Amniotic epithelial cell (primary cell): Measurements from ENCODE around the gene NTN3.
"Not testable (repeated sequence)": the region's sequence is repeated elsewhere in the genome, so short reads cannot be mapped to it uniquely, and the experiment has no call there.

Experiments
- DNase-seq: peaks from one replicate; pipeline ENCODE4 v3.0.0-alpha.2; 2010; ENCODE audit warnings: low read depth

Gene NTN3

DNA sequence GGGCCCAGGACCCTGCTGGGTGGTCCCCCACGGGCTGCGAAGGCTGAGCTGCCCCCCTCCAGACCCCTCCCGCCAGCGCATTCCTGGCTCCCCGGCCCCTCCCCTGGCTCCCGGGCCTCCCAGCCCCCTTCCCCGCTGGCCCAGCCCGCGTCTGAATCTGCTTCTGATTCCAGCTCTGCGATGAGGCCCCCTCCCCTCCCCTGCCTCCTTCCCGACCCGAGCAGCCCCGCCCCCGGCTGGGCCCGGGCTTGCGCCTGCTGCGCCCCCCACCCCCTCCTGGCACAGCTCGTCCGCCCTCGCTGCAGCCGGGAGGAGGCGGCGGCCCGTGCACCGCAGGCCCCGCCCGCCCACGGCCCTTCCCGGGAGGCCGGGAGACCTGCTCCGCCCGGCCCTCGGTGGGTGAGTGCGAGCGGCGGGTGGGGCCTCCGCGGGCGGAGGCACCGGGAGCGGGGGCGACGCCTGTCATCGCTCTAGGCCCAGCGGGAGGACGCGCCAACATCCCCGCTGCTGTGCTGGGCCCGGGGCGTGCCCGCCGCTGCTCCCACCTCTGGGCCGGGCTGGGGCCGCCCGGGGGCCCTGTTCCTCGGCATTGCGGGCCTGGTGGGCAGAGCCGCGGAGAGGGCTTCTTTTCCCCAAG, at the start of gene NTN3:
NTN3 (plus strand) TSS at position 282 of the 637 bp plus-strand sequence. CDS start 405 bp downstream, outside the sequence.
- no peak for DNase-seq

GRCh38 chr16:2422123-2422867, 48.8 kb upstream of the NTN3 start:
- DNase-seq: no peak

DNA sequence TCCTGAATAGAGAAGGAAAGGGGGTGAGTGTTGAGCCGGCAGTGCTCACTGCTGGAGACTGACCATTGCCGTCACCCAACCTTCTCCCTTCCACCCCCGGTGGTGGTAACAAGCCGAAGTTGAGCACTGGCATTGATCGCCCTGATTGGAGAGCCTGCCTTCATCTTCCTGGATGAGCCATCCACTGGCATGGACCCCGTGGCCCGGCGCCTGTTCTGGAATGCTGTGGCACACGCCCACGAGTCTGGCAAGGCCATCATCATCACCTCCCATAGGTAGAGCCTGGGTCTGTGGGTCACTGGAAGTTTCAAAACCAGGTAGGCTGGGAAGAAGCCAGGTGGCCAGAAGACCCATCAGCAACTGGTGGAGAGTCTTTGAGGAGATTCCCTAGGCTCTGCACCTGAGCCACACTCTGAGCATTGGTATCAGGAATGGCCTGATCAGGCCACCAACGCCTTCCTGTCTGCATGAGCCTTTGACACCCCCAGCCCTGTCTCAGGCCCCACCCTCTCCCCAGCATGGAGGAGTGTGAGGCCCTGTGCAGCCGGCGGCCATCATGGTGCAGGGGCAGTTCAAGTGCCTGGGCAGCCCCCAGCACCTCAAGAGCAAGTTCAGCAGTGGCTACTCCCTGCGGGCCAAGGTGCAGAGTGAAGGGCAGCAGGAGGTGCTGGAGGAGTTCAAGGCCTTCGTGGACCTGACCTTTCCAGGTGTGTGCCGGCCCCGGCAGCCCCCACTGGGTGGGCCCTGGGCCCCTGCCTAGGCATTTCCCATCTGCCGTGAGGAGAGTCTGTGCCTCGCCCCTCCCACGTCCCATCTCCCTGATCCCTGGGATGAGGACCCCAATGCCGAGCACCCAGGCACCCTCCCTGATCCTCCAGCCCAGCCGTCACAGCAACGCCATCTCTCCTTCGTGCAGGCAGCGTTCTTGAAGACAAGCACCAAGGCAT, 46.8 kb upstream of the NTN3 start:
- no peak for DNase-seq

- DNase-seq: no peak
These were observed 46.0 kb upstream of the NTN3 start for GRCh38 chr16:2425008-2425518.

DNA sequence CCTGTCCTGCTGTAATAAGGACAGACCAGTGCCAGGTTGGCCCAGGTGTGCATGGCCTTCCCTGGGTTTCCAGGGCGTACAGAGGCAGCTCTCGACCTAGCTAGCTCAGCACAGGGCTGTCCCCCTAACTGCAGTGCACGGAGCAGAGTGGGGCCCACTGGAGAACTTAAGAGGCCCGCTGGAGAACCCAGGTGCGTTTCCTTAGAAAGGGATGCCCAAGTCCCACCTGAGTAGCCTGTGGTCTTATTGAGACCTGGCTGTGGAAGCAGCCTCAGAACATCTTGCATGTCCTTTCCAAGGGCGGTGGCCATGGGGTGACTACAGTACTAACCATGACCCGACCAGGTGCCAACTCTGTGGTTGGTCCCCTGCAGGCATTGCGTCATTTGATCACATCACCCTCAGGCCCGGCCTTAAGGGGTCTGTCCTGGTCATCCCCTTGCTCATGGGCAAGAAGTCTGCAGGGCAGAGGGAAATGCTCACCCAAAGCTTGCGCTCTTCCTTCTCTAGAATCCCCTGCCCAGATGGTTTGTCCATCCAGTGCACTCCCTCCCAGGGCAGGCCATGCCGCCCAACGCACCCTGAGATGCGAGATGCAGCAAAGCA, 45.2 kb upstream of the NTN3 start:
- no peak for DNase-seq

- no peak for DNase-seq
These were observed 44.1 kb upstream of the NTN3 start for GRCh38 chr16:2426941-2427361.

DNA sequence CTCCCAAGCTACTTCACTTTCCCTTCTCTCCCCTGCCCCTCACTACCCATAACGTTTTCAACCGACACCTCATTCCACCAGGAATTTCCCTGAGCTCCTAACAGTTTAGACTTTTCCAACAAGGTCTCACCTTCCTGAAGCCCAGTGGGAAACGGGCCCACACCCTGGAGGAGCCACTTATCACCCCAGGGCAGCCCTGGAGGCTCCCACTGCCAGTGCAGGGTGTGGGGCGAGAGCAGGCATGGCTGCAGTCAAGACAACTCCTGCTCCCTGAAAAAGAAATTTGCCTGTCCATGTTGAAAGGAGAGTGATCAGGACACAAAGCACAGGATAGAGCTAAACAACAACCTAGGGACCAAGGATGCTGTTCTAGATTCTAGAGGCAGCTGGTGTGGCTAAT, 43.6 kb upstream of the NTN3 start:
- DNase-seq: no peak

DNA sequence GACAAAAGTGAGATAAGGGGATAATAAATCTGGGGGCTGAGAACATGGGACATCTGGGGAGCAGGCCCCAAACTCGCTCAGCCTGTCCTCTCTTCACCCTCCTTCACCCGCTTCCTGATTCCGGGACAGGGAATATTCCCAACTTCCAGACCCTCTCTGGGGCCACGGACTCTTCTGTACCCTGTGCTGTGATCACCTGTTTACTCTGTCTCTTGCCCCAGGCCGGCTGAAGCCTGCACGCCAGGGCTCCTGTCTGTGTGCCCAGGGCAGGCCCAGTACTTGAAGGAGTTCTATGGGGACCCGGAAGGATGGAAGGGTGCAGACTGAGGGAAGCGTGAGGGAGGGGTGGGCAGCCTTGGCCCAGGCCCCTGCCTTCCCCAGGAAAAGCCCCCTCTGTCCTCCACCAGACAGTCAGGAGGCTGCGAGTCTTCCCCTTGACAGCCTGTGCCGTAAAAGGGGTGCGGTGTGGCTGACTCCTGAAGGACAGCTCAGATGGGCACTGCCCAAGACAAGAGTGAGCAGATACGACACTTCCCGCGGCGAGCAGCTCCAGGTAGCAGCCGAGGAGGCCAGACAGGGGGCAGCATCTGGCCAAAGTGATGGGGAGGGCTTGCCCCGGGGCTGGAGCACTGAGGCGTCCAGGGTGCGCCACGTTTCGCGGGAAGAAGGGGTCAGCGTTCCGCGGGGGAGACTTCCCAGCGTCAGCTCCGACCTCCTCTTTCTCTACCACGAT, 42.9 kb upstream of the NTN3 start:
- peak; percentile 27 for DNase-seq

- no peak for DNase-seq
These were observed 42.4 kb upstream of the NTN3 start for GRCh38 chr16:2428784-2429033.

GRCh38 chr16:2429034-2429770, 41.9 kb upstream of the NTN3 start, which contains the start of gene CCNF:
TSS of gene CCNF (plus strand) at chr16:2429447. CDS start at chr16:2429482, 35 bp downstream.
- DNase-seq: peak; percentile 88

DNA sequence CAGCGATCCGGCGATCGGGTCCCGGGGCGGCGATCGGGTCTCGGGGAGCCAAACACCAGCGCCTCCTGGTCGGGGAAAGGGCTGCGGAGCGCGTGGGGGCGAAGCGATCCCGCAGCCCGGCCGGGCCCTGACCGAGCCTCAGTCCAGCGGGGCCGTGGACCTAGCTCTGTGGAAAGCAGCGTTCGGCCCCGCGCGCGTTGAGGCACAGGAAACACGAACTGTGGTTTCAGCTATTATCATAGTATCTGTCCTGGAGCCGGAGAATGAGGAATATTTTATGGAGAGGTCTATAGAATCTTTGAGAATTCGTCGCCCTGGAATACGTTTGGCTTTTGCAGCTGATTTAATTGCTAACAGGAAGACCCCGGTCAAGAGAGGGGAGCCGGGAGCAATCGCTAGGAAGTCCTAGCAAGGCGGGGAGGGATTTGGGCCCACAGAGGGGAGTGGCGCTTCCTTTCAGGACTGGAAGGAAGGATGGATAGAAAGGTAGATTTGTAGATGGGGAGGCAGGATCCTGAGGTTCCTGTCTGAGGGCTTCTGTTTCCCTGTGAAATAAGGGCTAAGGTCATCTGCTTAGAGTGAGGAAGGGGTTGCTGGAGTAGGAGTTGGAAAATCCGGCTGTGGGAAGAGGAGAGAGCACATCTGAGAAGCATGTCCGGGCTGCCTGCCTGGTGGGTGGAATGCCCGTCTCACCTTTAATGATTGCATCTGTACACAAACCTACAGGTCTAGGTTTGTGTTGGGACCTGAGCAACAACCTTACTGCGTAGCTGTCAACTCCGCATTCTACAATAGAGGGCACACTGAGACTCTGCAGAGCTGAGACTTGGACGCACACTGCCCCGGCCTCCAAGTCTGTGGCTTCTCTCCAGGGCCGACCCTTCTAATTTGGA, 41.1 kb upstream of the NTN3 start:
- peak; percentile 18 for DNase-seq

DNA sequence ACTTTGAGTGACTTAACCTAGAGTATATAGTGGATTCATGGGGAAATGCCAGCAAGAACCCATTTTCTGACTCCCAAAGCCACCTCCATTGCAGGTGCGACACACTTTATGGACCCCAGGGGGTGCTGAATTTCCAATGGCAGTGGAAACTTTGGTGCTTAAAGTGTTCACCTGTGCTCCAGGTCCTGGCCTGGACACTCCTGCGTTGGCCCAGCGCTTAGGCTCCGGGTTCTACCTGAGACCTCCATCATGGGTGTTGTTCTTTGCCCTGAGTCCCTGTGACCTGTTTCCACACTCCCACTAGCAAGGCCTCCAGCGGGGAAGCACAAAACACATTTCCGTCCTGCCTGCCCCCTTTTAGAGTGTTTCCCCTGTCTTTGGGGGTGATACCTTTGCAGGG, 38.8 kb upstream of the NTN3 start:
- no peak for DNase-seq

DNA sequence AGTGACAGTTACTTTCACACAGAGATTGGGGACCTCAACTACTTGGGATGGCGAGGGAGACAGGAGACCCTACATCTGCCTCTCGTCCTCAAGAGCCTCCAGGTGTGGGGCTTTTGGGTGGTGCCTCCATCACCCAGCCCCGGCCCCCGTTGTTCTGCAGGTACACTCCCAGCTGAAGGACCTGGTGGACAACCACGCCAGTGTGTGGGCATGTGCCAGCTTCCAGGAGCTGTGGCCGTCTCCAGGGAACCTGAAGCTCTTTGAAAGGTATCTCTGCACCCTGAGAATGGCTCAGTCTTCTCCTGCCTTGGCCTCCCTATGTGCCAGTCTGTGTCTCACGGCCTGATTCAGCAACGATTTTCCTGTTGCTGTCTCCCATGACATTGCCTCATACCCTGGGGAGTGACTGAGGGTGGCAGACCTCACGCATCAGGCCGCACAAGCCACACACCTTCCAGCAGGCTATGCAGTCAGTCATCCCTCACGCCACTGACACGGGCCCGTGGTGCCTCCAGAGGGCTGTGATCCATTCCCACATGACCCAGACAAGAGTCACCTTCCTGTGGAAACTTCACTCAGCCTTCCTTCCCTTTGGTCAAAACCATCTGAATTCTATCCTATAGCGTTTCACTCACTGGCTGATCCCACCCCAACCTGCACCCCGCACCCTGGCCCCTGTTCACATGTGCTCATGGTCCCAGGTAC, 38.1 kb upstream of the NTN3 start:
- DNase-seq: no peak

DNA sequence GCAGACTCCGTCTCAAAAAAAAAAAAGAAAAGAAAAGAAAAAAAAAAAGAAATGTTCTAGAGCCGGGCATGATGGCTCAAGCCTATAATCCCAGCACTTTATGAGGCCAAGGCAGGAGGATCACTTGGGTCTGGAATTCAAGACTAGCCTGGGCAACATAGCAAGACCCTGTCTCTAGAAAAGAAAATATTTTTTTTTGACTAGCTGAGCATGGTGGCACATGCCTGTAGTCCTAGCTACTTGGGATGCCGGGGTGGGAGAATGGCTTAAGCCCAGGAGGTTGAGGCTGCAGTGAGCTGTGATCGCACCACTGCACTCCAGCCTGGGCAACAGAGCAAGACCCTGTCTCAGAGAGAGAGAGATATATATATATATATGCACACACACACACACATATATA, 35.9 kb upstream of the NTN3 start:
- not testable (repeated sequence) for DNase-seq

GRCh38 chr16:2436110-2436509, 35.0 kb upstream of the NTN3 start:
- no peak for DNase-seq

DNA sequence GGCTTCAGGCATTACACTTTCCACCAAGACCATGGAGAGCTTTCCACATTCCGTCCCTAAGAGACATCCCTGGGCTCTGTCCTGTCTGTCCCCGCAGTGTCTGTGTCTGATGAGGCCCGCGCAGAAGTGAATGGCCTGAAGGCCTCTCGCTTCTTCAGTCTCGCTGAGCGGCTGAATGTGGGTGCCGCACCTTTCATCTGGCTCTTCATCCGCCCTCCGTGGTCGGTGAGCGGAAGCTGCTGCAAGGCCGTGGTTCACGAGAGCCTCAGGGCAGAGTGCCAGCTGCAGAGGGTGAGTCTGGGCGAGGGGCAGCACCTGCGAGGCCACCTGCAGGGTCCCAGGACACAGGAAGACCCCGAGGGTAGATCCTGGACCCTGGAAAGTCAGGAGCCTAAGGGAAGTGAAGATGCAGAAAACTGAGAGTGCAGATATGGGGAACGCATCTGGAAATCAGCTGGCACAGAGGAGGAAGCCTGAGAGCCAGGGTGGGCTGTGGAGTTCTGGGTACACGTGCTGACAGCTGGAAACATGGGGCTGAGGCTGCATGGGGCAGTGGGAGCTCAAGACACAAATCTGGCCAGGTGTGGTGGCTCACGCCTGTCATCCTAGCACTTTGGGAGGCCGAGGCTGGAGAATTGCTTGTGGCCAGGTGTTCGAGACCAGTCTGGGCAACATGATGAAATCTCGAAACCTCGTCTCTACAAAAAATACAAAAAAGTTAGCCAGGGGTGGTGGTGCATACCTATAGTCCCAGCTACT, 33.9 kb upstream of the NTN3 start:
- DNase-seq: no peak

DNA sequence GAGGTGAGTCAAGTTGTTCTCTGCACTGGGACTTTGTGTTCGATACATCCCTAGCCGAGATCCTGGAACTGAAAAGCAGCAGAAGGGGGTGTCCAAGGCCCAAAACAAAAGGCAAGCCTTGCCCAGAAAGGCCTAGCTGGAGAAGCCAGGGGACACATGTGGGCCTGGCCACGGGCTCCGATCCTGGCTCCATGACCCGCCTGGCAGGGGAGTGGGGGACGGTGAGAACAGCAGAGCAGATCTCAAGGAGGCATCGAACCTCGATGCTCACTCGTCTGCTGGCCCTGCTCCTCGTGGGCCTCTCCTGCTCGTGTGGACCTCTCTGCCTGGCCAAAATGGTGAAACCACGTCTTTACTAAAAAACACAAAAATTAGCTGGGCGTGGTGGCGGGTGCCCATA, 33.0 kb upstream of the NTN3 start:
- DNase-seq: no peak

GRCh38 chr16:2439598-2439997, 31.5 kb upstream of the NTN3 start:
- DNase-seq: no peak
